ENCODE results near the gene AP2A2. TPM values are rescaled to one million over a fixed set of nuclear protein-coding genes. Genes with fewer than 3 reads are reported as not detected.

AP2A2 gene
- total RNA-seq, 1 donor from 2014 or later = 9.5 TPM

DNA sequence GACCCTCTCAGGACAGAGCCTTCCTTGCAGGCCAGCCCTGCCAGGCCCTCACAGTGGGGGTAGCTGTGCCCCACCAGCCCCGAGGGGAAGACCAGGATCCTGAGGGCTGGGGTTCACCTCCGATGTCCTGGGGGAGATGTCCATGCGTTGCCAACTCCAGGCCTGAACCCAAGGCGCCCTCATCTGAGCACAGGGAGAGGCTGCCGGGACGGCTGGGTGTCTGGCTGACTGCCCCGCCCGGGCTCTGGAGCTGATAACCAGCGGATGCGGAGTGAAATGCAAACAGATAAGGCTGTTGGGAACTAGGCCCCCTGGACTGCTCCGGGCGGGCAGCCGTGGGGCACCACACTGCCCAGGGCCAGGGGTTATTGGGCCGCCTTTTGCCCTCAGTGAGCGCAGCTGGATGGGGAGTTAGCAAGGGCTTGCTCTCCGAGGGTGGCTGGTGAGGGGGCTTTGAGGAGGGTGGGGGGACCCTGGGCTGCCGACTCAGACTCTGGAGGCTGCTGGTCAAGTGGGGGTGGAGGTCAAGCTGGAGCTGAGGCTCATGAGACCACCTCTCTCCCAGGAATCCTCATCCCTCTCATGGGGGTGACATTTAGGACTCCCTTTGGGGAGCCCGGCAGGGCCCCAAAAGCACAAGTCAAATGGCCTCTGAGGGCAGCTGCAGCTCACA is 116.4 kb downstream of the AP2A2 start:
- FAIRE-seq (no peak), DNase-seq (ENCODE audit: low read depth) (no peak)
- Histone ChIP-seq H3K4me3 (ENCODE audit: low read depth, low read length) (no peak overlapping the region), H3K36me3 (ENCODE audit: control insufficient read depth, insufficient read depth, low read length) (no peaks in the 10 kb centered on the region), H3K27me3 (ENCODE audit: control insufficient read depth, insufficient read depth, low read length) (peaks cover 2% of the 10 kb centered on the region)
- no peak for TF ChIP-seq CTCF (IDR thresholded peaks at IDR 0.05; ENCODE audit: insufficient read depth, low read length, severe bottlenecking)

DNA sequence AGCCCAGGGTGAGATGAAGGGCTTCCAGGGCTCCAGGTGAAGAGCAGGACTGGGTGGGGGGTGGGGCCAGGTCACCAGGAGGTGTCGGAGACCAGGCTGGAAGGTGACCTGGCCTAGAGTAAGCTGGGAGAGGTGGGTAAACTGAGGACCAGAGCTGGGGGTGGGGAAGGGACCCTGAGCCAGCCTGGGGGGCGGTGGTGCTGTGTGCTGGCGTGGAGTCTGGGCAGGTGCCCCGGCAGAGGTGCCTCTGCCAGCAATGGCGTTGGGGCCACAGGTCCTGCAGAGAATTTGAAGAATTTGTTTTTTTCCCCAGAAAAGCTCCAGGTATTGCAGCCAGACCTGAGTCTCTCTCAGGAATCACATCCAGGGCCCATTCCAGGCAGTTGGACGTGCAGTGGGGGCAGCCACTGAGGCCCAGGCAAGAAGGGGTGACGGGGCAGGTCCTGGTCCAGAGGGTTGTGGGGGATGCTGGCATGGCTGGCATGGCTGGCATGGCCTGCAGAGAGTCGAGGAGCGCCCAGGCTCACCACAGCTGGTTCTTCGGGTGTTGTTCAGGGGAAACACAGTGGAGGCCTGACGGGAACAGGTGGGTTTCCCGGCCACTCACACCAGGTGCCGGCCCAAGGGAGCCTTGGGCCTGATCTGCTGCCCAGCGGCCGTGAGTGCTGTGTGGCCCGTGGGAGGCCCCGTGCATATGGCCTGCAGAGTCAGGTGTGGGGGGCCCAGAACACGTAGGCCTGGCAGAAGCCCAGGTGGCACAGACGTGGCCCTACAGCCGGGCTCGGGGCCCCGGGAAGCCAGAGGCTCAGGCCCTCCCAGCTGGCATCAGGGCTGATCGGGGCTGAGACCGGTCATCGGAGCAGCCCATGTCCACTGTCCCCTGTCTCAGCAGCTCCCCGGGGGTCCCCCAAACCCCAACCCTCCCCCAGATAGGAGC is 117.2 kb downstream of the AP2A2 start:
- no peak for TF ChIP-seq CTCF (IDR thresholded peaks at IDR 0.05; ENCODE audit: insufficient read depth, low read length, severe bottlenecking)
- FAIRE-seq (no peak), DNase-seq (ENCODE audit: low read depth) (no peak)
- no peak overlapping the region for H3K4me3 ChIP-seq (ENCODE audit: low read depth, low read length)
- no peaks in the 10 kb centered on the region for H3K36me3 ChIP-seq (ENCODE audit: control insufficient read depth, insufficient read depth, low read length)
- H3K27me3 ChIP-seq (ENCODE audit: control insufficient read depth, insufficient read depth, low read length) = peaks cover 4% of the 10 kb centered on the region

DNA sequence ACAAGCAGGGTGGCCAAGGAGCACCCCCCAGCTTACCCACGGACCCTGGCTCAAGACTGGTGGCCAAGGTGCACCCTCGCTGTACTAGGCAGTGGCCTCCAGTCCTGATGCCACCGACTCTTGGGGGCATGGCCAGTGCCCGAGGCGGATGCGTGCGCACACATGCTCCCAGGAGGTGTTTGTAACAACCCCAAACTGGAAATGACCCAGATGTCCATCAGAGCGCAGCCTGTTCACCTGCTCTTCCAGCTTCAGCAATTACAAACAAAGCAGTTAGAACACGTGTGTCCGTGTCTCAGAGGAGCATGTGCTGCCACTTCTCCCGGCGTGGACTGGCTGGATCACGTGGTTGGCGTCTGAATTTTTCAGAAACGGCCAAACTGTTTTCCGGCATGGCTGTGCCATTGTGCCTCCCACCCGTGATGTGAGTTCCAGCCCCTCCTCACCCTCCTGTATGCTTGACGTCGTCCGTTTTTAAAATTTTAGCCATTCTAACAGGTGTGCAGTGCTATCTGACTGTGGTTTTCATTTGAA is 118.0 kb downstream of the AP2A2 start:
- no peak overlapping the region for H3K4me3 ChIP-seq (ENCODE audit: low read depth, low read length)
- DNase-seq (ENCODE audit: low read depth) = no peak
- H3K36me3 ChIP-seq (ENCODE audit: control insufficient read depth, insufficient read depth, low read length) = no peaks in the 10 kb centered on the region
- FAIRE-seq = no peak
- peaks cover 6% of the 10 kb centered on the region for H3K27me3 ChIP-seq (ENCODE audit: control insufficient read depth, insufficient read depth, low read length)
- no peak for TF ChIP-seq CTCF (IDR thresholded peaks at IDR 0.05; ENCODE audit: insufficient read depth, low read length, severe bottlenecking)

DNA sequence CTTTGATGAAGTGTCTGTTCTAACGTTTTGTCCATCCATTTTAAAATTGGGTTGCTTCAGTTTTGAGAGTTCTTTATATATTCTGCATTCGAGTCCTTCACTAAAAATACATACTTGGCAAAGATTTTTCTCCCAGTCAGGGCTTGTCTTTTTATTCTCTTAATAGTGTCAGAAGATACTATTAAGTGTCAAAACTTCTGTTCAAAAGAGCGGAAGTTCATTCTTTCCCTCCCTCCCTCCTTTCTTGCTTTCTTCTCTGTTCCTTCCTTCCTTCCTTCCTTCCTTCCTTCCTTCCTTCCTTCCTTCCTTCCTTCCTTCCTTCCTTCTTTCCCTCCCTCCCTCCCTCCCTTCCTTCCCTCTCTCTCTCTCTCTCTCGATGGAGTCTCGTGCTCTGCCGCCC is 118.5 kb downstream of the AP2A2 start:
- Histone ChIP-seq H3K27me3 (ENCODE audit: control insufficient read depth, insufficient read depth, low read length) (peaks cover 7% of the 10 kb centered on the region), H3K36me3 (ENCODE audit: control insufficient read depth, insufficient read depth, low read length) (no peaks in the 10 kb centered on the region), H3K4me3 (ENCODE audit: low read depth, low read length) (no peak overlapping the region)
- FAIRE-seq (no peak), DNase-seq (ENCODE audit: low read depth) (no peak)
- no peak for TF ChIP-seq CTCF (IDR thresholded peaks at IDR 0.05; ENCODE audit: insufficient read depth, low read length, severe bottlenecking)

GRCh38 chr11:1047595-1048156 is 122.0 kb downstream of the AP2A2 start:
- no peak for TF ChIP-seq CTCF (IDR thresholded peaks at IDR 0.05; ENCODE audit: insufficient read depth, low read length, severe bottlenecking)
- FAIRE-seq (no peak), DNase-seq (ENCODE audit: low read depth) (no peak)
- H3K4me3 ChIP-seq (ENCODE audit: low read depth, low read length) = no peak overlapping the region
- peaks cover 6% of the 10 kb centered on the region for H3K27me3 ChIP-seq (ENCODE audit: control insufficient read depth, insufficient read depth, low read length)
- H3K36me3 ChIP-seq (ENCODE audit: control insufficient read depth, insufficient read depth, low read length) = no peaks in the 10 kb centered on the region

Measured in bronchial epithelial cell (primary cell).